Activated B cell treated with CpG ODN at 0.5 μM for 24 hours (primary cell): ENCODE data around the gene XRCC4. TPM values are rescaled to one million over a fixed set of nuclear protein-coding genes. Genes with fewer than 3 reads are reported as not detected.

Experiments
- ATAC-seq: fragments of 200-7000 bp; cut with Tn5 transposase; one replicate; pipeline ENCODE4 v1.10.0; 2021; ENCODE audit warnings: low read depth, mild to moderate bottlenecking, moderate library complexity
- CTCF ChIA-PET: fragments of 350-600 bp; sonication (Branson Sonifier 250); formaldehyde crosslinking; loops from one replicate; lab custom pipeline; 2021; ENCODE audit warnings: antibody characterized with exemption; lab: Charles Lee
- POLR2A ChIA-PET: fragments of 350-600 bp; sonication (Branson Sonifier 250); formaldehyde crosslinking; loops from one replicate; lab custom pipeline; 2021; ENCODE audit warnings: antibody characterized with exemption; lab: Charles Lee
- DNase-seq: peaks from one replicate; pipeline ENCODE4 v3.0.0; 2022
- H3K27ac Mint-ChIP-seq: one replicate; pipeline ENCODE4 v1.8.0; 2020; ENCODE audit warnings: mixed read lengths
- H3K27me3 Mint-ChIP-seq: one replicate; pipeline ENCODE4 v1.8.0; 2021; ENCODE audit warnings: mixed read lengths
- H3K36me3 Mint-ChIP-seq: one replicate; pipeline ENCODE4 v1.8.0; 2021; ENCODE audit warnings: low read depth, mixed read lengths
- H3K4me1 Mint-ChIP-seq: one replicate; pipeline ENCODE4 v1.8.0; 2021; ENCODE audit warnings: mixed read lengths
- H3K4me3 Mint-ChIP-seq: one replicate; pipeline ENCODE4 v1.8.0; 2020; ENCODE audit warnings: mild to moderate bottlenecking, mixed read lengths
- H3K9me3 Mint-ChIP-seq: one replicate; pipeline ENCODE4 v1.8.0; 2020; ENCODE audit warnings: mixed read lengths
- intact Hi-C: fragments of 100-400 bp; cut with micrococcal nuclease; formaldehyde crosslinking; loops from one replicate; pipeline ENCODE4 v1.15.1; 2024
- total RNA-seq: library from RNA; stranded (reverse); gene quantifications from 2 replicates; pipeline ENCODE4 v1.2.3, GENCODE V29; 2022
- TF ChIP-seq, protein P1 (sequence below): fragments of 200-600 bp; IDR thresholded peaks from one replicate; pipeline ENCODE4 v1.8.0; 2022; ENCODE audit warnings: antibody characterized with exemption, mild to moderate bottlenecking

The XRCC4 gene
- total RNA-seq, 1 donor from 2014 or later: 8.5 TPM

DNA sequence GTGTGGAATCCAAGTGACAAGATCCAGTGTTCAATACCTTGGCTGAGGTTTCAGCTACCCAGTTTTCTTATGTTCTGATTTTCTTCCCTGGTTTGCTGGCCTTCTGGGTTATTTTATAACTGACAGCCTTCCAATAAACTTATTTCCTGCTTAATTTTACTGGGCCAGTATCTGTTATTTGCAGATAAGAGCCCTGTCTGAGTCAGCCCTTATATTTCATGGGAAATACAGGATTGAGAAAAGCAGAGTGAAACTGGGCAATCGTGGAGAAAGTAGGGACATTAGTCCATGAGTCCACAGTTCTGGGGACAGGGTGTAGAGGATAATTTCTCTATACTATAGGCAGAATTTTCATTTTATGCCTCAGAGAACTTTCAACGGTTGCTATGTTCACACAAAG is 32.4 kb upstream of the XRCC4 start:
- DNase-seq: no peak
- TF ChIP-seq, protein P1, sequence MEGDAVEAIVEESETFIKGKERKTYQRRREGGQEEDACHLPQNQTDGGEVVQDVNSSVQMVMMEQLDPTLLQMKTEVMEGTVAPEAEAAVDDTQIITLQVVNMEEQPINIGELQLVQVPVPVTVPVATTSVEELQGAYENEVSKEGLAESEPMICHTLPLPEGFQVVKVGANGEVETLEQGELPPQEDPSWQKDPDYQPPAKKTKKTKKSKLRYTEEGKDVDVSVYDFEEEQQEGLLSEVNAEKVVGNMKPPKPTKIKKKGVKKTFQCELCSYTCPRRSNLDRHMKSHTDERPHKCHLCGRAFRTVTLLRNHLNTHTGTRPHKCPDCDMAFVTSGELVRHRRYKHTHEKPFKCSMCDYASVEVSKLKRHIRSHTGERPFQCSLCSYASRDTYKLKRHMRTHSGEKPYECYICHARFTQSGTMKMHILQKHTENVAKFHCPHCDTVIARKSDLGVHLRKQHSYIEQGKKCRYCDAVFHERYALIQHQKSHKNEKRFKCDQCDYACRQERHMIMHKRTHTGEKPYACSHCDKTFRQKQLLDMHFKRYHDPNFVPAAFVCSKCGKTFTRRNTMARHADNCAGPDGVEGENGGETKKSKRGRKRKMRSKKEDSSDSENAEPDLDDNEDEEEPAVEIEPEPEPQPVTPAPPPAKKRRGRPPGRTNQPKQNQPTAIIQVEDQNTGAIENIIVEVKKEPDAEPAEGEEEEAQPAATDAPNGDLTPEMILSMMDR: no peak
- H3K4me1 Mint-ChIP-seq: no peaks in the 10 kb centered on the region
- H3K27me3 Mint-ChIP-seq: no peaks in the 10 kb centered on the region
- H3K4me3 Mint-ChIP-seq: no peak overlapping the region
- H3K9me3 Mint-ChIP-seq: no peaks in the 10 kb centered on the region
- ATAC-seq: no peak
- intact Hi-C loops: no loop called here
- POLR2A ChIA-PET: no interaction called here
- CTCF ChIA-PET: no interaction called here
- H3K27ac Mint-ChIP-seq: no peak overlapping the region
- H3K36me3 Mint-ChIP-seq: peaks cover 2% of the 10 kb centered on the region

DNA sequence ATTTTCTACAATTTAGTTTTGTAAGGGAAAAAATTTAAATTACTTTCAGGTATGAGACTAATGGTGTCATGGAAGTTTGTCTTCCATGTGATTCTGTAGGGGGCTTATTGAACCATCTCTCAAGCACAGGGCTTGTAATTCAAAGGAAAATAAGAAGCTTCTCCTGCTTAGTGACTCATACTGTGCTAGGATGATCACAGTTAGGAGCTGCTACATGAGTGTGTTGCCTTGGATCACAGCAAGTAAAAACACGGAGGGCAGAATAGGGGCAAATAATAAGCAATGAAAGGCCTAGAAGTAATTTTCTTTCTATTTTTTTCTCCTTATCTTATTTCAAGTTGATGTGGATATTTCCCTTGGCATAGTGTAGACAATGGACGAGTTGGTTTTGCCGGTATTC is 29.1 kb upstream of the XRCC4 start:
- H3K27ac Mint-ChIP-seq: no peak overlapping the region
- DNase-seq: no peak
- no peak overlapping the region for H3K4me3 Mint-ChIP-seq
- TF ChIP-seq, protein P1: no peak
- H3K27me3 Mint-ChIP-seq: no peaks in the 10 kb centered on the region
- no peaks in the 10 kb centered on the region for H3K4me1 Mint-ChIP-seq
- peaks cover 16% of the 10 kb centered on the region for H3K36me3 Mint-ChIP-seq
- CTCF ChIA-PET: no interaction called here
- intact Hi-C loops: no loop called here
- POLR2A ChIA-PET: no interaction called here
- no peak for ATAC-seq
- H3K9me3 Mint-ChIP-seq: no peaks in the 10 kb centered on the region

DNA sequence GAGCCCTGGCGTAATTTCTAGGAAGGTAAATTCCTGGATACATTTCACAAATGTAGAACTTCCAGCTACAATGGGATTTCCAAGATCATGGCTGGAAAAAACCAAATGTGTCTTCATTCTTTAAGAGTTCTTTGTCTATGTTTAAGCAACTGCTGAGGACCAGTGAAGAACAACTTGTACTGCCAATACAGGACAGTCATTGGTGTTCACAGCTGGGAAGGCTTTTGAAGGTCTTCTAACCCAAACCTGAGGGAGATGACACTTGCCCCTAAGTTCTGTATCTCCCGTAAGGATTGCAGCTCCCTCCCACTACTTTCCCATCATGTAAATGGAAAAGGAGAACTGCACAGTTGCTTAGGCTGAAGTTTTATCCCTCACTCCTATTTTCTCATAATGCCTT is 28.5 kb upstream of the XRCC4 start:
- no peak for ATAC-seq
- Mint-ChIP-seq H3K27me3 (no peaks in the 10 kb centered on the region), H3K4me1 (no peaks in the 10 kb centered on the region), H3K9me3 (no peaks in the 10 kb centered on the region), H3K36me3 (peaks cover 21% of the 10 kb centered on the region), H3K27ac (no peak overlapping the region), H3K4me3 (no peak overlapping the region)
- ChIA-PET CTCF (no interaction called here), POLR2A (no interaction called here)
- no peak for DNase-seq
- intact Hi-C loops: no loop called here
- TF ChIP-seq, protein P1: no peak

DNA sequence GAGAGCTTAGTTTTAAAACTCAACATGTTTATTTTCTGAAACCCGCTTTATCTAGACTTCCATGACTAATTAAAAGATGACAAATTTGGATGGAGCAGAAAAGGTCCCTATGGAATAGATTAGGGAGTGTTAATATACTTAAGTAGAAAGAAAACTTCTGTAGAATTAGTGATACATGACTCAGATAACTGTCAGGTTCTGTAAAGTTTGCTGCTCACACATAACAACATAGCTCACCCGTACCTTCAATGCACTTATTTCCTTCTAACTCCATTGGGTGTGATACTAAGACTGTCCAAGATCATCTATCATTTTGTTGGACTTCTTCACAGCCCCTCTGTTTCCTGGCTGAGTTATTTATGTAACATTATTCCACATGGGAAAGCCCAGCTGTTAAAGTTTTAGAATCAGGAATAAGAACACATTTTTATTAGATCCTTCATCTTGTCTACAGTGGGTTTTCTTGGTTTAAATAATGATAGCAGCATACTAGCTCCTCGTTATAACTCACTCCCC is 27.9 kb upstream of the XRCC4 start:
- ChIA-PET CTCF (no interaction called here), POLR2A (no interaction called here)
- no peak overlapping the region for H3K4me3 Mint-ChIP-seq
- DNase-seq (no peak), ATAC-seq (no peak)
- H3K36me3 Mint-ChIP-seq: peaks cover 27% of the 10 kb centered on the region
- no peaks in the 10 kb centered on the region for H3K4me1 Mint-ChIP-seq
- H3K9me3 Mint-ChIP-seq: no peaks in the 10 kb centered on the region
- intact Hi-C loops: no loop called here
- H3K27ac Mint-ChIP-seq: no peak overlapping the region
- no peaks in the 10 kb centered on the region for H3K27me3 Mint-ChIP-seq
- TF ChIP-seq, protein P1: no peak

DNA sequence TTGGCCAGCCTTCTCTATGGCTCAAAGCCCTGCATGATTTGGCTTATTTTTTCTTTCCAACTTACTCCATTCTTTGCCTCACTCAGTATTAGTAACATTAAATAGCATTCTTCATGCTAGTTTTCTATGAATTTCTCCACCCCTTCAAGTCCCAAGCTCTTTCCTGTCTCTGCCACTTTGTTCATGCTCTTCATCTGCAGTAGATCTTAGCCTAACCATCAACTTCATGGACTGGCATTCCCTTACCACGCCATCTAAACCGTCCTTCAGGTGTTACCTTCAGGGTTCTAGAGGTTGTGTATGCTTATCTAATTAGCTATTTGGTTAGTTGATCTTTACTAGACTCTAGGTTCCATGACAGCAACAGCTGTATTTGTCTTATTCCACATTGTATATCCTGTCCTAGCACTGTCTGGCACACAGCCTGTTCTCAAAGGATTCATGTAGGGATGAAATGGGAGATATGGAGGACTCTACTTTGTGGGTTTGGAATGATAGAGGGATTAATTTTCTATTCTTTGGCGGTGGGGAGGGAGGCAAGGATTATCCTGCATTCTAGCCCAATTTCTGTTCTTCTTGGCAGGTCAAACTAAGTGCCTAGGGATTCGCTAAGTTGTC is 26.5 kb upstream of the XRCC4 start:
- no peak for DNase-seq
- H3K4me1 Mint-ChIP-seq: no peaks in the 10 kb centered on the region
- CTCF ChIA-PET: no interaction called here
- TF ChIP-seq, protein P1: no peak
- no peak overlapping the region for H3K4me3 Mint-ChIP-seq
- no peaks in the 10 kb centered on the region for H3K27me3 Mint-ChIP-seq
- H3K36me3 Mint-ChIP-seq: peaks cover 39% of the 10 kb centered on the region
- no peak for ATAC-seq
- no peaks in the 10 kb centered on the region for H3K9me3 Mint-ChIP-seq
- H3K27ac Mint-ChIP-seq: no peak overlapping the region
- intact Hi-C loops: no loop called here
- POLR2A ChIA-PET: no interaction called here
